GM12878 (cell line): ENCODE measurements around the gene HINT3. TPM values are rescaled to one million over a fixed set of nuclear protein-coding genes. Genes with fewer than 3 reads are reported as not detected.

Experiments
- ATAC-seq: fragments of 200-7000 bp; cut with Tn5 transposase; 3 replicates; pipeline ENCODE4 v1.9.1; 2020; ENCODE audit warnings: mild to moderate bottlenecking, moderate library complexity
- BruUV-seq: library from RNA; stranded (reverse); fragments of 400-500 nt; replicated peaks from 2 replicates; lab custom pipeline; 2021; lab: Mats Ljungman, UMichigan
- CTCF ChIA-PET: fragments of 300-600 bp; sonication (Branson Sonifier 250); formaldehyde crosslinking; extraction: SDS; loops from one replicate; lab custom pipeline; 2021; ENCODE audit warnings: inconsistent platforms; lab: Yijun Ruan, JAX
- POLR2A ChIA-PET: fragments of 350-600 bp; formaldehyde crosslinking; extraction: SDS; loops from one replicate; lab custom pipeline; 2021; ENCODE audit warnings: inconsistent platforms; lab: Charles Lee
- RAD21 ChIA-PET: fragments of 300-600 bp; sonication (Branson Sonifier 250); formaldehyde crosslinking; loops from one replicate; lab custom pipeline; 2023; ENCODE audit warnings: antibody characterized with exemption; ENCODE audit not compliant: unreplicated experiment; lab: Charles Lee
- SMC1A ChIA-PET: fragments of 300-600 bp; sonication (Branson Sonifier 250); formaldehyde crosslinking; loops from one replicate; lab custom pipeline; 2023; ENCODE audit not compliant: unreplicated experiment, uncharacterized antibody; lab: Charles Lee
- DNase-seq: peaks from one replicate; pipeline ENCODE4 v3.0.0-alpha.2; 2011; ENCODE audit warnings: low read depth, low spot score
- FAIRE-seq: peaks from 3 replicates; lab custom pipeline; 2011; peaks lifted over from hg19 to GRCh38; lab: Jason Lieb, UNC
- H2AFZ ChIP-seq: 2 replicates; pipeline ENCODE4 v1.6.0; 2011; ENCODE audit warnings: low read depth, low read length, control low read depth; ENCODE audit not compliant: control insufficient read depth
- H3K27ac ChIP-seq: 2 replicates; pipeline ENCODE4 v1.5.1; 2011; ENCODE audit warnings: control low read depth; ENCODE audit not compliant: control insufficient read depth, insufficient read depth
- H3K27me3 ChIP-seq, 2 experiments: replicated peaks in 1 of 2; 2 replicates each; pipeline versions ENCODE4 v1.6.0 to v1.6.1; 2011; ENCODE audit warnings: low read length in 1 of 2; ENCODE audit not compliant: control insufficient read depth in 2 of 2, insufficient read depth in 2 of 2
- H3K36me3 ChIP-seq, 2 experiments: 2 replicates each; pipeline ENCODE4 v1.5.1; 2011; ENCODE audit warnings: low read length in 1 of 2; ENCODE audit not compliant: control insufficient read depth in 2 of 2, insufficient read depth in 2 of 2
- H3K4me1 ChIP-seq: 2 replicates; pipeline ENCODE4 v1.6.1; 2011; ENCODE audit warnings: mild to moderate bottlenecking, low read length, moderate library complexity, mixed read lengths; ENCODE audit not compliant: control insufficient read depth, insufficient read depth
- H3K4me2 ChIP-seq: 2 replicates; pipeline ENCODE4 v1.6.0; 2011; ENCODE audit warnings: control low read depth; ENCODE audit not compliant: control insufficient read depth, insufficient read depth
- H3K4me3 ChIP-seq: fragments of 200-600 bp; sonication (generic); 2 replicates; pipeline ENCODE4 v1.5.1; 2016
- H3K79me2 ChIP-seq: 2 replicates; pipeline ENCODE4 v1.6.0; 2011; ENCODE audit warnings: low read length; ENCODE audit not compliant: control insufficient read depth, insufficient read depth
- H3K9ac ChIP-seq: 2 replicates; pipeline ENCODE4 v1.8.0; 2011; ENCODE audit warnings: low read length, control low read depth, mixed read lengths; ENCODE audit not compliant: control insufficient read depth, insufficient read depth
- H3K9me3 ChIP-seq: replicated peaks from 3 replicates; pipeline ENCODE4 v1.5.1; 2011; ENCODE audit warnings: mild to moderate bottlenecking, low read length; ENCODE audit not compliant: control insufficient read depth, insufficient read depth
- H4K20me1 ChIP-seq: 2 replicates; pipeline ENCODE4 v1.6.0; 2011; ENCODE audit not compliant: control insufficient read depth, insufficient read depth
- ATF7 ChIP-seq: fragments of 450-650 bp; IDR thresholded peaks from 2 replicates; pipeline ENCODE4 v1.6.1; 2016; ENCODE audit warnings: low read depth, mild to moderate bottlenecking
- CBFB ChIP-seq: IDR thresholded peaks from 2 replicates; pipeline ENCODE4 v1.6.1; 2016; ENCODE audit warnings: antibody characterized with exemption, low read depth
- CBX5 ChIP-seq: sonication (generic); IDR thresholded peaks from 2 replicates; pipeline ENCODE4 v1.6.1; 2016; ENCODE audit warnings: low read depth, moderate library complexity, mild to moderate bottlenecking, inconsistent platforms
- CHD1 ChIP-seq: IDR thresholded peaks from 2 replicates; pipeline ENCODE4 v1.6.1; 2012; ENCODE audit warnings: low read depth, low read length, improper control_type of control experiment
- EGR1 ChIP-seq, 2 experiments: IDR thresholded peaks; 1 replicate in 1 of 2; 2 replicates in 1 of 2; pipeline ENCODE4 v1.6.1; 2011 to 2012; ENCODE audit warnings: low read depth in 2 of 2, low read length in 2 of 2, borderline replicate concordance in 1 of 2, mild to moderate bottlenecking in 1 of 2, moderate library complexity in 1 of 2
- FOXM1 ChIP-seq: IDR thresholded peaks from 2 replicates; pipeline ENCODE4 v1.6.1; 2012; ENCODE audit warnings: low read depth, mild to moderate bottlenecking, inconsistent platforms, low read length, moderate library complexity
- IRF4 ChIP-seq: IDR thresholded peaks from 2 replicates; pipeline ENCODE4 v1.6.1; 2011; ENCODE audit warnings: low read depth, low read length
- KDM1A ChIP-seq: fragments of 200-600 bp; sonication (generic); IDR thresholded peaks from 2 replicates; pipeline ENCODE4 v1.6.1; 2016; ENCODE audit warnings: borderline replicate concordance
- MYB ChIP-seq: fragments of 150-350 bp; IDR thresholded peaks from 2 replicates; pipeline ENCODE4 v1.6.1; 2014; ENCODE audit warnings: mild to moderate bottlenecking, low read depth, low read length, borderline replicate concordance
- NFIC ChIP-seq: IDR thresholded peaks from 2 replicates; pipeline ENCODE4 v1.6.1; 2012; ENCODE audit warnings: low read depth, mild to moderate bottlenecking, inconsistent platforms, low read length, moderate library complexity
- NR2C1 ChIP-seq: fragments of 450-650 bp; IDR thresholded peaks from 2 replicates; pipeline ENCODE4 v1.6.1; 2017; ENCODE audit warnings: antibody characterized with exemption, mild to moderate bottlenecking, moderate library complexity
- RBBP5 ChIP-seq: fragments of 200-600 bp; sonication (generic); conservative IDR thresholded peaks from 2 replicates; pipeline ENCODE4 v1.6.1; 2016
- SPI1 ChIP-seq: IDR thresholded peaks from 2 replicates; pipeline ENCODE4 v1.6.1; 2011; ENCODE audit warnings: low read depth, mild to moderate bottlenecking, low read length, moderate library complexity, borderline replicate concordance; ENCODE audit not compliant: insufficient read depth
- SREBF2 ChIP-seq: IDR thresholded peaks from 2 replicates; pipeline ENCODE4 v1.6.1; 2012; ENCODE audit warnings: mild to moderate bottlenecking, low read length
- SRF ChIP-seq, 2 experiments: IDR thresholded peaks; 2 replicates each; pipeline ENCODE4 v1.6.1; 2011; ENCODE audit warnings: low read depth in 2 of 2, low read length in 2 of 2, mild to moderate bottlenecking in 1 of 2, moderate library complexity in 1 of 2
- YBX1 ChIP-seq: fragments of 450-650 bp; IDR thresholded peaks from 2 replicates; pipeline ENCODE4 v1.6.1; 2016; ENCODE audit warnings: antibody characterized with exemption
- WGBS: methylation state at CpG from one replicate; pipeline ENCODE4 v1.1.6; 2016; ENCODE audit warnings: low lambda C conversion rate; ENCODE audit not compliant: insufficient replicate concordance, insufficient coverage; ENCODE audit errors: missing lambda C conversion rate; 5-methylcytosine and 5-hydroxymethylcytosine counted together
- in situ Hi-C: fragments of 300-500 bp; cut with MboI; formaldehyde crosslinking; loops from 9 replicates; pipeline ENCODE4 v1.14.3; 2018; ENCODE audit warnings: mixed read lengths
- intact Hi-C: fragments of 100-400 bp; cut with micrococcal nuclease; formaldehyde crosslinking; loops from one replicate; pipeline ENCODE4 v1.14.2; 2022; ENCODE audit not compliant: unreplicated experiment
- polyA plus RNA-seq, 11 experiments: library from polyadenylated mRNA; depleted of rRNA in 4 of 11; unstranded in 6 of 11; stranded (reverse) in 5 of 11; fragments of >200 nt; fragmentation: Nextera tagmentation in 4 of 11; fragmentation: Illumina TruSeq in 1 of 11; extraction: Ambion mirVana in 4 of 11; extraction: Trizol in 1 of 11; gene quantifications; 1 replicate in 1 of 11; 2 replicates in 10 of 11; pipeline versions ENCODE4 v1.2.1 to v1.2.3, GENCODE V29; 2011 to 2016; ENCODE audit warnings: inconsistent platforms in 2 of 11, missing spikeins in 2 of 11, low read depth in 1 of 11
- total RNA-seq, 4 experiments: library from RNA; depleted of rRNA in 3 of 4; stranded (reverse); fragments of >200 nt in 3 of 4; fragmentation: Illumina TruSeq in 1 of 4; extraction: Trizol in 1 of 4; gene quantifications; 2 replicates each; pipeline versions ENCODE4 v1.2.1 to v1.2.3, GENCODE V29; 2013 to 2021
- TF ChIP-seq, protein P1 (sequence below): fragments of 450-650 bp; IDR thresholded peaks from 2 replicates; pipeline ENCODE4 v1.6.1; 2017; ENCODE audit warnings: mild to moderate bottlenecking, low read depth, inconsistent platforms; ENCODE audit not compliant: poor library complexity, severe bottlenecking
- TF ChIP-seq, protein P2 (sequence below): fragments of 450-650 bp; IDR thresholded peaks from 2 replicates; pipeline ENCODE4 v1.6.1; 2016; ENCODE audit warnings: mild to moderate bottlenecking, moderate library complexity, borderline replicate concordance

The HINT3 gene
- total and polyA plus RNA-seq, 10 of the 15 experiments (the other 5 are each of a cell fraction or from before 2014, with no cell fraction given) = 0.72 to 9.1 (median 5.4) TPM

- TF ChIP-seq MYB (no peak), SPI1 (no peak), CBX5 (no peak), CHD1 (no peak), EGR1 (IDR thresholded peaks at IDR 0.05; ENCODE audit: borderline replicate concordance in 1 of 2, low read depth in 2 of 2, low read length in 2 of 2) (no peak), IRF4 (no peak), KDM1A (no peak)
- TF ChIP-seq, protein P1, sequence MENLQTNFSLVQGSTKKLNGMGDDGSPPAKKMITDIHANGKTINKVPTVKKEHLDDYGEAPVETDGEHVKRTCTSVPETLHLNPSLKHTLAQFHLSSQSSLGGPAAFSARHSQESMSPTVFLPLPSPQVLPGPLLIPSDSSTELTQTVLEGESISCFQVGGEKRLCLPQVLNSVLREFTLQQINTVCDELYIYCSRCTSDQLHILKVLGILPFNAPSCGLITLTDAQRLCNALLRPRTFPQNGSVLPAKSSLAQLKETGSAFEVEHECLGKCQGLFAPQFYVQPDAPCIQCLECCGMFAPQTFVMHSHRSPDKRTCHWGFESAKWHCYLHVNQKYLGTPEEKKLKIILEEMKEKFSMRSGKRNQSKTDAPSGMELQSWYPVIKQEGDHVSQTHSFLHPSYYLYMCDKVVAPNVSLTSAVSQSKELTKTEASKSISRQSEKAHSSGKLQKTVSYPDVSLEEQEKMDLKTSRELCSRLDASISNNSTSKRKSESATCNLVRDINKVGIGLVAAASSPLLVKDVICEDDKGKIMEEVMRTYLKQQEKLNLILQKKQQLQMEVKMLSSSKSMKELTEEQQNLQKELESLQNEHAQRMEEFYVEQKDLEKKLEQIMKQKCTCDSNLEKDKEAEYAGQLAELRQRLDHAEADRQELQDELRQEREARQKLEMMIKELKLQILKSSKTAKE = no peak
Observed at GRCh38 chr6:126010040-126010439, 53.5 kb downstream of the HINT3 start (continued).

GRCh38 chr6:126015863-126016262 lies 59.3 kb downstream of the HINT3 start:
- BruUV-seq = no TSS peak
- ChIA-PET SMC1A (interaction anchor here (0.9 to 1.7 kb wide), 2 partner anchors 16 to 20 kb away, joined by 3 to 4 read pairs; no protein-coding TSS in a partner anchor), POLR2A (no interaction called here)
- Histone ChIP-seq H3K9ac (no peak overlapping the region), H3K4me2 (no peak overlapping the region), H3K27ac (no peak overlapping the region), H4K20me1 (no peaks in the 10 kb centered on the region), H3K79me2 (no peaks in the 10 kb centered on the region), H3K4me1 (no peaks in the 10 kb centered on the region)
- intact Hi-C loops = no loop called here
- FAIRE-seq (no peak), ATAC-seq (no peak)
- 100% methylated on average over 1 of the region's 1 CpG for WGBS
- no peak for TF ChIP-seq NR2C1
- TF ChIP-seq CBFB = no peak
- TF ChIP-seq RBBP5 = no peak
- TF ChIP-seq FOXM1 = no peak
- TF ChIP-seq, protein P2, sequence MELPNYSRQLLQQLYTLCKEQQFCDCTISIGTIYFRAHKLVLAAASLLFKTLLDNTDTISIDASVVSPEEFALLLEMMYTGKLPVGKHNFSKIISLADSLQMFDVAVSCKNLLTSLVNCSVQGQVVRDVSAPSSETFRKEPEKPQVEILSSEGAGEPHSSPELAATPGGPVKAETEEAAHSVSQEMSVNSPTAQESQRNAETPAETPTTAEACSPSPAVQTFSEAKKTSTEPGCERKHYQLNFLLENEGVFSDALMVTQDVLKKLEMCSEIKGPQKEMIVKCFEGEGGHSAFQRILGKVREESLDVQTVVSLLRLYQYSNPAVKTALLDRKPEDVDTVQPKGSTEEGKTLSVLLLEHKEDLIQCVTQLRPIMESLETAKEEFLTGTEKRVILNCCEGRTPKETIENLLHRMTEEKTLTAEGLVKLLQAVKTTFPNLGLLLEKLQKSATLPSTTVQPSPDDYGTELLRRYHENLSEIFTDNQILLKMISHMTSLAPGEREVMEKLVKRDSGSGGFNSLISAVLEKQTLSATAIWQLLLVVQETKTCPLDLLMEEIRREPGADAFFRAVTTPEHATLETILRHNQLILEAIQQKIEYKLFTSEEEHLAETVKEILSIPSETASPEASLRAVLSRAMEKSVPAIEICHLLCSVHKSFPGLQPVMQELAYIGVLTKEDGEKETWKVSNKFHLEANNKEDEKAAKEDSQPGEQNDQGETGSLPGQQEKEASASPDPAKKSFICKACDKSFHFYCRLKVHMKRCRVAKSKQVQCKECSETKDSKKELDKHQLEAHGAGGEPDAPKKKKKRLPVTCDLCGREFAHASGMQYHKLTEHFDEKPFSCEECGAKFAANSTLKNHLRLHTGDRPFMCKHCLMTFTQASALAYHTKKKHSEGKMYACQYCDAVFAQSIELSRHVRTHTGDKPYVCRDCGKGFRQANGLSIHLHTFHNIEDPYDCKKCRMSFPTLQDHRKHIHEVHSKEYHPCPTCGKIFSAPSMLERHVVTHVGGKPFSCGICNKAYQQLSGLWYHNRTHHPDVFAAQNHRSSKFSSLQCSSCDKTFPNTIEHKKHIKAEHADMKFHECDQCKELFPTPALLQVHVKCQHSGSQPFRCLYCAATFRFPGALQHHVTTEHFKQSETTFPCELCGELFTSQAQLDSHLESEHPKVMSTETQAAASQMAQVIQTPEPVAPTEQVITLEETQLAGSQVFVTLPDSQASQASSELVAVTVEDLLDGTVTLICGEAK = no peak
- TF ChIP-seq SREBF2 = no peak
- TF ChIP-seq NFIC = no peak
- no peak for TF ChIP-seq SRF (IDR thresholded peaks at IDR 0.05; ENCODE audit: low read depth in 2 of 2, low read length in 2 of 2)
- TF ChIP-seq YBX1 = no peak
- no peak for TF ChIP-seq ATF7
- TF ChIP-seq, all 136 proteins: peak for 0
- Histone ChIP-seq H3K27me3 (no peaks in the 10 kb centered on the region), H2AFZ (no peak overlapping the region), H3K9me3 (no peaks in the 10 kb centered on the region), H3K36me3 (peaks cover 0 to 26% of the 10 kb centered on the region in 2 experiments; a peak in 3 of 4 replicates), H3K4me3 (no peak overlapping the region)
- ChIA-PET CTCF (interaction anchor here (2.9 kb wide), 1 partner anchor 20 kb away, joined by 11 read pairs; no protein-coding TSS in a partner anchor), RAD21 (no interaction called here)
- no peak for DNase-seq
- in situ Hi-C loops = loop anchor here (25.0 kb wide), 1 partner anchor 646 kb away; no protein-coding TSS in a partner anchor
